Stimulated activated CD8-positive, alpha-beta memory T cell treated with anti-CD3 and anti-CD28 coated beads, Interleukin-7, amount 100 ng/mL, for 4 hours (primary cell): ENCODE measurements around the gene PPP2R5C.

ENCODE experiments used
- DNase-seq, 2 donors: peaks; one replicate each; pipeline ENCODE4 v3.0.0-alpha.2; 2020; ENCODE audit warnings: low read depth in 2 of 2

The PPP2R5C gene

GRCh38 chr14:101884934-101885576, 123.5 kb downstream of the PPP2R5C start:
- DNase-seq: no peak

GRCh38 chr14:101887219-101887618, 125.7 kb downstream of the PPP2R5C start:
- no peak for DNase-seq

DNA sequence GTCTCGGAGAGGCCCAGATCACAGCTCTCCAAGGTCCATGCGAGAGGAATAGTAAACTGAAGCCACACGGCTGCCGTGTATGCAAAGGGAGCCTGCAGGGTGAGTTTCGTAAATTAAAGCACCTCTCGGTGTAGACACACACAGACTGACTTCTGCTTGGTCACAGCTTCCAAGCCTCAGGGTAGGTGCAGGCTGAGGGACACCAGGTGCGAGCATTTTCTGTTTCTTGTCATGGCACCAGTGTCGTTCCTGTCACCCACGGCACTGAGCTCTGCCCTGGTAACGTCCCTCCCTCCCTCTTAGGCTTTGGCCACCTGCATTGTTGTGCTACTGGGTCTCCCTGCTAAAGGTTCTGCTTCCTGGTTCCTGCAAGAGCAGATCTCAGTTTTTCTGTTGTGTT, 126.7 kb downstream of the PPP2R5C start:
- no peak for DNase-seq

- no peak for DNase-seq
Observed at GRCh38 chr14:101889366-101889765, 127.9 kb downstream of the PPP2R5C start.

DNA sequence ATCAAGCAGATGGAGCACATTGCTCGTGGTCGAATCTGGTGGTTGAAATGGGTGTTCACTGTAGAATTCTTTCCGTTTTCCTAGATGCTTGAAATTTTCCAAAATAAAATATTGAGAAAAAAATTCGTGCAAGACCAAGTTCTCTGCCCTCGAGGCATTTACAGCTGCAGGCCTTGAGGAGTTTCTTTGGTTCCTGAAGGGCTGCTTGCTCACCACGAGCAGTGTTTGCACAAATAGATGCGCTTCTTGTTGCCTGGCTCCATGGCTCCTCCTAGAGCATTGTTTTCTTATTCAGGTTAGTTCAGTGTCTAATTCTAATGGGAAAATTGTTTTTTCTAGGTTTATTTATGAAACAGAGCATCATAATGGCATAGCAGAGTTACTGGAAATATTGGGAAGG, 128.4 kb downstream of the PPP2R5C start:
- no peak for DNase-seq

- no peak for DNase-seq
Observed at GRCh38 chr14:101891471-101891870, 130.0 kb downstream of the PPP2R5C start.

DNA sequence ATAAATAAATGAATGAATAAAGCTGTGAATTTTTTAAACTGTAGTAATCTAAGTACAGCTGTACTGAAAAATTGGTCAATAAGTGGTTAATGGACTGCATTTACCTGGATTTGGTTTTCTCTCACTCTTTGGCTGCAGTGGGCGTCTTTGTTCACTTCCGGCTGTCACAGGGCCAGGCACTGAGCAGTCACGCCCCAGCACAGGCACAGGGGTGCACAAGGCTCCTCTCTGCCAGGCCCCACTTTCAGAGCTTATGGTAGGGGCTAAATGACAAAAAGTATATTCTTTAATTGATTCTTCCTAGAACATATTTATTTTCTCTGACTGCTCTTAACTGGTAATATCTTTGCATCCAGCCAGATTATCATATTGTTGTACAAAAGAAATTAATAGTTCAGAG, 132.2 kb downstream of the PPP2R5C start:
- DNase-seq: no peak

DNA sequence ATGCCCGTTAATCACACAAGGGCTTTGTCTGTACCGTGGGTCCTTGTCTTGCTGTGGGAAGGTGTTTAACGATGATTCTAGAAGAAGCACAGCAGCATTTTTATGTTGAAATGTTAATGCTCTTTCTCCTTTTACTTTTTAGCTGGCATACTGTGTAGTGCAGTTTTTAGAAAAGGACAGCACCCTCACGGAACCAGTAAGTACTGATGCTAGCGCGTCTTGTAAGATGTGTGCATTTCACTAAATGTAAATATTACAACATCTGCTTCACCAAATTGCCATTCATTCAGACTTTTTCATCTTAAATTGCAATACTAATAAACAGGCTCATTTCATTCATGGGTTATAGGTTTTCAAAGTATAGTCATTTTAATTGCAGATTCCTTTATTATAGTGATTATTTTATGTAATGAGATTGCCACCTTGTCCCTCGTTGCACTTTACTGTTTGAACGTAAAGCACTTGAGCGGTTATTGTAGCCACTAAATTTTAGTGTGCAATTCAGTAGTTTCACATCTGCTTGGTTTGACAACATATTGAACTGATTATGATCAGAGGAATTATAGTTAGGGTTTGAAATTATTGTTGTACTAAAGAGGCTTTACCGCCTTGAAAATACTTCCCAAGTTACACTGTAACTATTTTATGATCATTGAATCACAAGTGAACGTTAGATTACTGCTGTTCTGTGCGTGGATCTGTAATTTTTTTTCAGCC, 133.0 kb downstream of the PPP2R5C start:
- DNase-seq: no peak

GRCh38 chr14:101895256-101895655, 133.7 kb downstream of the PPP2R5C start:
- no peak for DNase-seq

DNA sequence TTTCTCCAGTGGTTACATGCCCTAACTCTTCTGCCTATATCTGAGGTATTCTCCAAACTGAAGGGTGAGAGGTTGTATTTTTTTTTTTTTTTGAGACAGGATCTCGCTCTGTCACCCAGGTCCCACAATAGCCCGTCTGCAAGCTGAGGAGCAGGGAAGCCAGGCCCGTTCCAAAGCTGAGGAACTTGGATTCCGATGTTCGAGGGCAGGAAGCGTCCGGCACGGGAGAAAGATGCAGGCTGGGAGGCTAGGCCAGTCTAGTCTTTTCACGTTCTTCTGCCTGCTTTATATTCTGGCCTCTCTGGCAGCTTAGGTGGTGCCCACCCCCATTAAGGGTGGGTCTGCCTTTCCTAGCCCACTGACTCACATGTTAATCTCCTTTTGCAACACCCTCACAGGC, 135.8 kb downstream of the PPP2R5C start:
- no peak for DNase-seq

- no peak for DNase-seq
Observed at GRCh38 chr14:101898416-101898815, 136.9 kb downstream of the PPP2R5C start.

- DNase-seq: no peak
Observed at GRCh38 chr14:101899263-101899662, 137.8 kb downstream of the PPP2R5C start.

DNA sequence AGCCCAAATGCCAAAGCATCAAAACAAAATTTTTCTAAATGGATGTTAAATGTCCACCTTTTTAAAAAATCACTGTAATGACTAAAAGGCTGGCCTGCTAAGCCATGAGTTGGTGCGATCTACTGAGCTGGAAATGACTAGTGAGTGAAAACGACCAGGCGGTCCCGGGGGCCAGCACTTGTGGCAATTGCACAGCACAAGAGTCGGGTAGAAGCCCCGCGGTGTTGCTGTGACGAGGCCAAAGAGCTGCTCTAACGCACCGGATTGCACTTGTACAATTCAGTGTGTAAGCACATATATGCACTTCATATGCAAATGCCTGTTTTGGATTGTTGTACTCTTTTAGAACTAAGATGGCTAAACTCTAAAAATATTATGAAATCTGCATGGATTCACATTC, 138.7 kb downstream of the PPP2R5C start:
- DNase-seq: no peak

- no peak for DNase-seq
Observed at GRCh38 chr14:101903111-101903561, 141.6 kb downstream of the PPP2R5C start.

DNA sequence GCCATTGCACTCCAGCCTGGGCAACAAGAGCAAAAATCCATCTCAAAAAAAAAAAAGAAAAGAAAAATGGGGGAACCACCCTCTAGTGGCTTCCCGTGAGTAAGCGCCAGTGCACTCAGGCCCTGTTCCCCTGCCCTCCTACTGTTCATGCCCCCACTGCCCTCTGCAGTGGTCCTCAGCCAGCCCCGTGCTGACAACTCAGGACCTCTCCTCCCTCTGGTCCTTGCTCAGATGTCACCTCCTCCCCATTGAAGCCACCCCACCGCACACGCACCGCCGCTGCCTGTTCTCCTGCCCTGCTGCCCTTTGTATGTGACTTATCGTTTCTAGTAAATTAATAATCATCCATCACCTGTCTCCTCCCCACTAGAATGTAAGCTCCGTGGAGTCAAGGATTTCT, 144.1 kb downstream of the PPP2R5C start:
- DNase-seq: no peak

GRCh38 chr14:101906645-101907044, 145.1 kb downstream of the PPP2R5C start:
- no peak for DNase-seq

GRCh38 chr14:101907619-101908018, 146.1 kb downstream of the PPP2R5C start:
- DNase-seq: no peak

- no peak for DNase-seq
Observed at GRCh38 chr14:101908795-101909194, 147.3 kb downstream of the PPP2R5C start.

DNA sequence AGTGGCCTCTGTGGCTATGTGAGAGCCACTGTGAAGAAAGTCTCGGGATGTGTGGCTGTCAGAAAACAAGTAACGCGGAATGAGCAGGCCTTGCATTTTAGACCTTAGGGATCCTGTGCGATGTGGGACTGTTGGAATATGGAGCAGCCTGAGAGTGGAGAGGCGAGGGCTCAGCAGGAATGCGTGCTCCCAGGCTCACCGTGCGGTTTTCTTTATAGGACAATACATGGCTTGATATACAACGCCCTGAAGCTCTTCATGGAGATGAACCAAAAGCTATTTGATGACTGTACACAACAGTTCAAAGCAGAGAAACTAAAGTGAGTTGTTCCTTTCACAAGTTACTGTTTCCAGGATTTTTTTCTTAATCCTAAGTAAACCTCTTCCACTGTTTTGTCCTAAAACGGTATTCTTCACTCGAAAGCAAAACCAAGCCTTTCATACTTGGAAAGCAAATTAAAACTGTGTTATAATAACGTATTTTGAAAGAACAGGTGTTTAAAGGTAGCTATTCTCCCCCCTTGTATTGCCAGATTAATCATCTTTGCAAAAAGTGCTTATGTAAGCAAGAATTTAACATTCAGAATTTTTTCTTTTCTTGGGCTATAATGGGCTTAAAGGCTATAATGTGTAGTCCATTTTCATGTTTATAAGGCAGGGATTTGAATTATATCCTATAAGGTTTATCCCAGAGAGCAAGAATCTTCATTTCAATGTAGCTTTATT, 148.0 kb downstream of the PPP2R5C start:
- DNase-seq: no peak

- DNase-seq: no peak
Observed at GRCh38 chr14:101912841-101913240, 151.3 kb downstream of the PPP2R5C start.

- no peak for DNase-seq
Observed at GRCh38 chr14:101914083-101914482, 152.6 kb downstream of the PPP2R5C start.

- DNase-seq: no peak
Observed at GRCh38 chr14:101915871-101916815, 154.6 kb downstream of the PPP2R5C start.
